Activated CD4-positive, alpha-beta T cell treated with anti-CD3 and anti-CD28 coated beads for 36 hours (primary cell): Measurements from ENCODE around the gene WDR93. TPM values are rescaled to one million over a fixed set of nuclear protein-coding genes. Genes with fewer than 3 reads are reported as not detected.

ENCODE experiments used
- ATAC-seq: fragments of 200-7000 bp; cut with Tn5 transposase; one replicate; pipeline ENCODE4 v1.10.0; 2021; ENCODE audit warnings: mild to moderate bottlenecking, moderate library complexity
- CTCF ChIA-PET: fragments of 350-600 bp; sonication (Branson Sonifier 250); formaldehyde crosslinking; loops from one replicate; lab custom pipeline; 2021; ENCODE audit warnings: antibody characterized with exemption; lab: Charles Lee
- POLR2A ChIA-PET: fragments of 350-600 bp; sonication (Branson Sonifier 250); formaldehyde crosslinking; loops from one replicate; lab custom pipeline; 2021; ENCODE audit warnings: antibody characterized with exemption, inconsistent platforms; lab: Charles Lee
- DNase-seq: peaks from one replicate; pipeline ENCODE4 v3.0.0-alpha.2; 2020
- H3K27ac Mint-ChIP-seq: one replicate; pipeline ENCODE4 v1.8.0; 2021; ENCODE audit warnings: mixed read lengths
- H3K27me3 Mint-ChIP-seq: one replicate; pipeline ENCODE4 v1.8.0; 2021; ENCODE audit warnings: mixed read lengths
- H3K36me3 Mint-ChIP-seq: one replicate; pipeline ENCODE4 v1.8.0; 2021; ENCODE audit warnings: low read depth, mixed read lengths
- H3K4me1 Mint-ChIP-seq: one replicate; pipeline ENCODE4 v1.8.0; 2021; ENCODE audit warnings: mixed read lengths
- H3K4me3 Mint-ChIP-seq: one replicate; pipeline ENCODE4 v1.8.0; 2021; ENCODE audit warnings: mild to moderate bottlenecking, moderate library complexity, mixed read lengths
- H3K9me3 Mint-ChIP-seq: one replicate; pipeline ENCODE4 v1.8.0; 2021; ENCODE audit warnings: low read depth, mixed read lengths
- intact Hi-C, 2 experiments: fragments of 100-400 bp; cut with DNase I in 1 of 2; cut with micrococcal nuclease in 1 of 2; formaldehyde crosslinking; loops; one replicate each; pipeline versions ENCODE4 v1.14.2 to v1.15.1; 2022 to 2024; cut with DNase I, micrococcal nuclease
- total RNA-seq, 2 experiments: library from RNA; stranded (reverse); gene quantifications; one replicate each; pipeline ENCODE4 v1.2.3, GENCODE V29; 2021

Gene WDR93
- total RNA-seq, 2 experiments from 2014 or later: not detected

GRCh38 chr15:89761009-89761831 is 70.6 kb downstream of the WDR93 start:
- CTCF ChIA-PET: interaction anchor here (0.6 to 4.3 kb wide), 32 partner anchors 9 to 503 kb away, joined by 3 to 82 read pairs (median 4); partner anchors contain the start of gene MESP1
- intact Hi-C loops: loop anchor here in 1 of 2 experiments (2.0 to 5.0 kb wide), 3 partner anchors 114 to 326 kb away; no protein-coding TSS in a partner anchor
- POLR2A ChIA-PET: interaction anchor here (0.5 to 1.5 kb wide), 3 partner anchors 9 to 114 kb away, joined by 3 to 4 read pairs (median 4); no protein-coding TSS in a partner anchor
- H3K27ac Mint-ChIP-seq: no peak overlapping the region
- H3K4me1 Mint-ChIP-seq: no peaks in the 10 kb centered on the region
- ATAC-seq (no peak), DNase-seq (no peak)
- peaks cover 3% of the 10 kb centered on the region for H3K27me3 Mint-ChIP-seq
- no peaks in the 10 kb centered on the region for H3K36me3 Mint-ChIP-seq
- no peak overlapping the region for H3K4me3 Mint-ChIP-seq
- H3K9me3 Mint-ChIP-seq: no peaks in the 10 kb centered on the region

- ATAC-seq (no peak), DNase-seq (no peak)
- ChIA-PET POLR2A (interaction anchor here (1.5 kb wide), 1 partner anchor 113 kb away, joined by 4 read pairs; no protein-coding TSS in a partner anchor), CTCF (interaction anchor here (0.5 to 4.3 kb wide), 13 partner anchors 10 to 337 kb away, joined by 3 to 82 read pairs (median 5); partner anchors contain the start of gene MESP1)
- H3K27ac Mint-ChIP-seq: no peak overlapping the region
- H3K36me3 Mint-ChIP-seq: no peaks in the 10 kb centered on the region
- H3K4me3 Mint-ChIP-seq: no peak overlapping the region
- H3K27me3 Mint-ChIP-seq: peaks cover 3% of the 10 kb centered on the region
- H3K9me3 Mint-ChIP-seq: no peaks in the 10 kb centered on the region
- intact Hi-C loops: loop anchor here in 1 of 2 experiments (2.0 to 5.0 kb wide), 3 partner anchors 113 to 325 kb away; no protein-coding TSS in a partner anchor
- H3K4me1 Mint-ChIP-seq: no peaks in the 10 kb centered on the region
Observed at GRCh38 chr15:89761929-89762328, 71.3 kb downstream of the WDR93 start.

GRCh38 chr15:89765694-89766093 is 75.1 kb downstream of the WDR93 start:
- DNase-seq (no peak), ATAC-seq (no peak)
- intact Hi-C loops: no loop called here
- Mint-ChIP-seq H3K9me3 (no peaks in the 10 kb centered on the region), H3K27me3 (no peaks in the 10 kb centered on the region), H3K36me3 (no peaks in the 10 kb centered on the region), H3K4me3 (no peak overlapping the region), H3K4me1 (no peaks in the 10 kb centered on the region), H3K27ac (no peak overlapping the region)
- CTCF ChIA-PET: no interaction called here
- POLR2A ChIA-PET: no interaction called here

- no peaks in the 10 kb centered on the region for H3K36me3 Mint-ChIP-seq
- intact Hi-C loops: no loop called here
- CTCF ChIA-PET: interaction anchor here (1.3 kb wide), 1 partner anchor 108 kb away, joined by 3 read pairs; no protein-coding TSS in a partner anchor
- no peak overlapping the region for H3K27ac Mint-ChIP-seq
- ATAC-seq (no peak), DNase-seq (no peak)
- H3K27me3 Mint-ChIP-seq: no peaks in the 10 kb centered on the region
- no peaks in the 10 kb centered on the region for H3K4me1 Mint-ChIP-seq
- POLR2A ChIA-PET: interaction anchor here (0.6 kb wide), 1 partner anchor 12 kb away, joined by 5 read pairs; no protein-coding TSS in a partner anchor
- no peak overlapping the region for H3K4me3 Mint-ChIP-seq
- no peaks in the 10 kb centered on the region for H3K9me3 Mint-ChIP-seq
Observed at GRCh38 chr15:89766357-89767311, 76.0 kb downstream of the WDR93 start.

- POLR2A ChIA-PET: interaction anchor here (0.6 kb wide), 1 partner anchor 13 kb away, joined by 5 read pairs; no protein-coding TSS in a partner anchor
- Mint-ChIP-seq H3K4me3 (no peak overlapping the region), H3K27ac (no peak overlapping the region), H3K36me3 (no peaks in the 10 kb centered on the region), H3K27me3 (no peaks in the 10 kb centered on the region), H3K4me1 (no peaks in the 10 kb centered on the region), H3K9me3 (no peaks in the 10 kb centered on the region)
- DNase-seq: no peak
- ATAC-seq: no peak
- CTCF ChIA-PET: interaction anchor here (0.8 to 1.3 kb wide), 3 partner anchors 27 to 107 kb away, joined by 3 to 4 read pairs (median 3); no protein-coding TSS in a partner anchor
- intact Hi-C loops: no loop called here
Observed at GRCh38 chr15:89767411-89767915, 76.9 kb downstream of the WDR93 start.

GRCh38 chr15:89768071-89768500 is 77.5 kb downstream of the WDR93 start:
- H3K36me3 Mint-ChIP-seq: no peaks in the 10 kb centered on the region
- no peak overlapping the region for H3K27ac Mint-ChIP-seq
- CTCF ChIA-PET: interaction anchor here (0.7 to 1.2 kb wide), 5 partner anchors 17 to 219 kb away, joined by 3 to 4 read pairs (median 3); no protein-coding TSS in a partner anchor
- intact Hi-C loops: no loop called here
- DNase-seq (no peak), ATAC-seq (no peak)
- POLR2A ChIA-PET: no interaction called here
- no peaks in the 10 kb centered on the region for H3K9me3 Mint-ChIP-seq
- no peaks in the 10 kb centered on the region for H3K27me3 Mint-ChIP-seq
- no peak overlapping the region for H3K4me3 Mint-ChIP-seq
- no peaks in the 10 kb centered on the region for H3K4me1 Mint-ChIP-seq

- Mint-ChIP-seq H3K4me1 (no peaks in the 10 kb centered on the region), H3K4me3 (no peak overlapping the region), H3K27me3 (peaks cover 3% of the 10 kb centered on the region), H3K9me3 (no peaks in the 10 kb centered on the region), H3K27ac (no peak overlapping the region), H3K36me3 (no peaks in the 10 kb centered on the region)
- ATAC-seq: no peak
- DNase-seq: no peak
- intact Hi-C loops: no loop called here
- CTCF ChIA-PET: no interaction called here
- POLR2A ChIA-PET: no interaction called here
Observed at GRCh38 chr15:89769366-89769765, 78.8 kb downstream of the WDR93 start.

GRCh38 chr15:89770041-89770440 is 79.4 kb downstream of the WDR93 start:
- ChIA-PET CTCF (interaction anchor here (1.2 to 2.2 kb wide), 2 partner anchors 9 to 30 kb away, joined by 4 to 13 read pairs; no protein-coding TSS in a partner anchor), POLR2A (no interaction called here)
- Mint-ChIP-seq H3K36me3 (no peaks in the 10 kb centered on the region), H3K27ac (no peak overlapping the region), H3K27me3 (peaks cover 3% of the 10 kb centered on the region), H3K4me1 (no peaks in the 10 kb centered on the region), H3K4me3 (no peak overlapping the region), H3K9me3 (no peaks in the 10 kb centered on the region)
- intact Hi-C loops: no loop called here
- DNase-seq (no peak), ATAC-seq (no peak)

- H3K4me1 Mint-ChIP-seq: no peaks in the 10 kb centered on the region
- no peak overlapping the region for H3K4me3 Mint-ChIP-seq
- peaks cover 11% of the 10 kb centered on the region for H3K27me3 Mint-ChIP-seq
- intact Hi-C loops: no loop called here
- DNase-seq (no peak), ATAC-seq (no peak)
- H3K36me3 Mint-ChIP-seq: no peaks in the 10 kb centered on the region
- POLR2A ChIA-PET: interaction anchor here (0.7 kb wide), 1 partner anchor 12 kb away, joined by 4 read pairs; no protein-coding TSS in a partner anchor
- no peaks in the 10 kb centered on the region for H3K9me3 Mint-ChIP-seq
- CTCF ChIA-PET: interaction anchor here (0.5 to 2.2 kb wide), 5 partner anchors 13 to 972 kb away, joined by 3 to 7 read pairs (median 4); no protein-coding TSS in a partner anchor
- no peak overlapping the region for H3K27ac Mint-ChIP-seq
Observed at GRCh38 chr15:89772932-89773583, 82.4 kb downstream of the WDR93 start.

GRCh38 chr15:89774492-89774891 is 83.9 kb downstream of the WDR93 start:
- intact Hi-C loops: no loop called here
- ChIA-PET CTCF (interaction anchor here (0.7 to 2.2 kb wide), 4 partner anchors 14 to 100 kb away, joined by 3 to 7 read pairs (median 4); no protein-coding TSS in a partner anchor), POLR2A (no interaction called here)
- Mint-ChIP-seq H3K27me3 (peaks cover 11% of the 10 kb centered on the region), H3K36me3 (no peaks in the 10 kb centered on the region), H3K27ac (no peak overlapping the region), H3K9me3 (no peaks in the 10 kb centered on the region), H3K4me3 (no peak overlapping the region), H3K4me1 (no peaks in the 10 kb centered on the region)
- ATAC-seq (no peak), DNase-seq (no peak)
